Neural crest cell (in vitro differentiated cells): ENCODE data around the gene ZNF280A. TPM values are rescaled to one million over a fixed set of nuclear protein-coding genes. Genes with fewer than 3 reads are reported as not detected.

ENCODE experiments used
- DNase-seq: peaks from one replicate; pipeline ENCODE4 v3.0.0; 2021; ENCODE audit warnings: low read depth, mixed read lengths, low spot score
- H3K27ac Mint-ChIP-seq: one replicate; pipeline ENCODE4 v1.8.0; 2021; ENCODE audit warnings: mild to moderate bottlenecking, mixed read lengths; ENCODE audit not compliant: unreplicated experiment
- H3K27me3 Mint-ChIP-seq: 2 replicates; pipeline ENCODE4 v1.8.0; 2021; ENCODE audit warnings: low read depth, mild to moderate bottlenecking, mixed read lengths
- H3K36me3 Mint-ChIP-seq: 2 replicates; pipeline ENCODE4 v1.8.0; 2021; ENCODE audit warnings: low read depth, mild to moderate bottlenecking, mixed read lengths
- H3K4me1 Mint-ChIP-seq: 2 replicates; pipeline ENCODE4 v1.8.0; 2021; ENCODE audit warnings: mixed read lengths
- H3K4me3 Mint-ChIP-seq: one replicate; pipeline ENCODE4 v1.8.0; 2021; ENCODE audit warnings: mild to moderate bottlenecking, mixed read lengths
- H3K9me3 Mint-ChIP-seq: 2 replicates; pipeline ENCODE4 v1.8.0; 2021; ENCODE audit warnings: mixed read lengths
- CTCF ChIP-seq: fragments of 200-600 bp; sonication (generic); conservative IDR thresholded peaks from 2 replicates; pipeline ENCODE4 v1.5.0; 2021; ENCODE audit warnings: antibody characterized with exemption, mild to moderate bottlenecking
- long read RNA-seq: library from polyadenylated mRNA; unstranded; transcript quantifications from one replicate; pipeline ENCODE4 v2.0.0, GENCODE V29; 2020
- total RNA-seq: library from RNA; stranded (reverse); gene quantifications from 2 replicates; pipeline ENCODE4 v1.2.1, GENCODE V29; 2021

The ZNF280A gene
- not detected in 2 replicates for total RNA-seq
- long read RNA-seq: 0 reads

- Mint-ChIP-seq H3K27ac (no peak within 1 kb of the TSS), H3K36me3 (no peaks in the 10 kb centered on the region), H3K4me3 (no peak within 1 kb of the TSS), H3K27me3 (peaks cover 37% of the 10 kb centered on the region), H3K9me3 (peaks cover 7% of the 10 kb centered on the region), H3K4me1 (no peaks in the 10 kb centered on the region)
- no peak for DNase-seq
- no peak for TF ChIP-seq CTCF
Observed at GRCh38 chr22:22520020-22520656, at the start of gene ZNF280A. Gene ZNF280A, minus strand, starts transcription at chr22:22520270. Its CDS starts 4,640 bp downstream, at chr22:22515630.

- H3K27me3 Mint-ChIP-seq: peaks cover 79% of the 10 kb centered on the region
- H3K4me1 Mint-ChIP-seq: peaks cover 4% of the 10 kb centered on the region
- TF ChIP-seq CTCF: no peak
- peaks cover 6% of the 10 kb centered on the region for H3K9me3 Mint-ChIP-seq
- DNase-seq: no peak
- H3K36me3 Mint-ChIP-seq: no peaks in the 10 kb centered on the region
- H3K4me3 Mint-ChIP-seq: no peak overlapping the region
- H3K27ac Mint-ChIP-seq: peak overlapping the region; percentile 78
Observed at GRCh38 chr22:22569218-22569617, 49.1 kb upstream of the ZNF280A start.

- Mint-ChIP-seq H3K27me3 (peaks cover 49% of the 10 kb centered on the region), H3K4me3 (no peak overlapping the region), H3K9me3 (peaks cover 6% of the 10 kb centered on the region)
Observed at GRCh38 chr22:22565981-22566380, 45.9 kb upstream of the ZNF280A start.

GRCh38 chr22:22558972-22559603 is 39.0 kb upstream of the ZNF280A start, which contains the start of gene PRAME:
Gene PRAME, minus strand, starts transcription at chr22:22559265. Its CDS starts 2,433 bp downstream, at chr22:22556832.
- Mint-ChIP-seq H3K36me3 (no peaks in the 10 kb centered on the region), H3K27ac (peak within 1 kb of the TSS; percentile 27), H3K27me3 (peaks cover 9% of the 10 kb centered on the region), H3K4me3 (no peak within 1 kb of the TSS), H3K9me3 (peaks cover 3% of the 10 kb centered on the region), H3K4me1 (peaks cover 6% of the 10 kb centered on the region)
- DNase-seq: peak; percentile 80
- peak; percentile 69 for TF ChIP-seq CTCF

More at GRCh38 chr22:22565981-22566380, 45.9 kb upstream of the ZNF280A start:
- Mint-ChIP-seq H3K4me1 (peaks cover 4% of the 10 kb centered on the region), H3K27ac (no peak overlapping the region), H3K36me3 (no peaks in the 10 kb centered on the region)
- no peak for DNase-seq
- no peak for TF ChIP-seq CTCF

GRCh38 chr22:22558071-22558971 is 38.3 kb upstream of the ZNF280A start:
- no peak for DNase-seq
- no peak overlapping the region for H3K4me3 Mint-ChIP-seq
- H3K36me3 Mint-ChIP-seq: no peaks in the 10 kb centered on the region
- no peak for TF ChIP-seq CTCF
- H3K27ac Mint-ChIP-seq: no peak overlapping the region
- H3K4me1 Mint-ChIP-seq: peaks cover 6% of the 10 kb centered on the region
- H3K9me3 Mint-ChIP-seq: peaks cover 3% of the 10 kb centered on the region
- peaks cover 11% of the 10 kb centered on the region for H3K27me3 Mint-ChIP-seq
